Panc1 (cell line): Measurements from ENCODE around the gene ZNF778. TPM values are rescaled to one million over a fixed set of nuclear protein-coding genes. Genes with fewer than 3 reads are reported as not detected.

Experiments
- ATAC-seq: fragments of 200-7000 bp; cut with Tn5 transposase; 2 replicates; pipeline ENCODE4 v1.9.1; 2020; ENCODE audit warnings: mild to moderate bottlenecking, moderate library complexity
- BruUV-seq: library from RNA; stranded (reverse); fragments of 400-500 nt; replicated peaks from 2 replicates; lab custom pipeline; 2021; lab: Mats Ljungman, UMichigan
- CTCF ChIA-PET: fragments of 300-600 bp; sonication (Branson Sonifier 250); formaldehyde crosslinking; loops from one replicate; lab custom pipeline; 2022; ENCODE audit warnings: antibody characterized with exemption; lab: Charles Lee
- POLR2A ChIA-PET: fragments of 300-600 bp; sonication (Branson Sonifier 250); formaldehyde crosslinking; loops from one replicate; lab custom pipeline; 2022; ENCODE audit warnings: antibody characterized with exemption; lab: Charles Lee
- DNase-seq: peaks from one replicate; pipeline ENCODE4 v3.0.0-alpha.2; 2010; ENCODE audit warnings: low read depth, low spot score
- H3K27ac ChIP-seq: 2 replicates; pipeline ENCODE4 v1.5.1; 2011; ENCODE audit warnings: mild to moderate bottlenecking, low read length, inconsistent platforms
- H3K27me3 ChIP-seq: fragments of 200-500 bp; sonication (Bioruptor generic); 2 replicates; pipeline ENCODE4 v1.6.0; 2014; ENCODE audit warnings: low read length, inconsistent platforms; ENCODE audit not compliant: control insufficient read depth, insufficient read depth
- H3K36me3 ChIP-seq: fragments of 200-500 bp; sonication (Bioruptor generic); 2 replicates; pipeline ENCODE4 v1.5.1; 2014; ENCODE audit warnings: inconsistent platforms, mild to moderate bottlenecking, low read length, moderate library complexity; ENCODE audit not compliant: control insufficient read depth, insufficient read depth
- H3K4me1 ChIP-seq: 2 replicates; pipeline ENCODE4 v1.5.1; 2011; ENCODE audit warnings: inconsistent platforms, mild to moderate bottlenecking, low read length, moderate library complexity; ENCODE audit not compliant: control insufficient read depth, insufficient read depth
- H3K4me3 ChIP-seq, 2 experiments: 2 replicates each; pipeline ENCODE4 v1.5.1; 2011 to 2012; ENCODE audit warnings: low read depth in 2 of 2, low read length in 2 of 2, mild to moderate bottlenecking in 2 of 2, inconsistent platforms in 1 of 2, moderate library complexity in 1 of 2
- H3K9me3 ChIP-seq: fragments of 200-500 bp; sonication (Bioruptor generic); 2 replicates; pipeline ENCODE4 v1.5.1; 2014; ENCODE audit warnings: low read depth, mild to moderate bottlenecking, inconsistent platforms, low read length, moderate library complexity; ENCODE audit not compliant: control insufficient read depth, insufficient read depth
- POLR2AphosphoS5 ChIP-seq: IDR thresholded peaks from 2 replicates; pipeline ENCODE4 v1.6.1; 2012; ENCODE audit warnings: mild to moderate bottlenecking, low read depth, low read length, moderate library complexity
- REST ChIP-seq, 2 experiments: IDR thresholded peaks; 2 replicates each; pipeline ENCODE4 v1.6.1; 2011 to 2012; ENCODE audit warnings: low read depth in 2 of 2, control low read depth in 1 of 2, low read length in 1 of 2, mild to moderate bottlenecking in 1 of 2, moderate library complexity in 1 of 2; ENCODE audit not compliant: insufficient read depth in 1 of 2
- SIN3A ChIP-seq: IDR thresholded peaks from 2 replicates; pipeline ENCODE4 v1.6.1; 2012; ENCODE audit warnings: low read depth, mild to moderate bottlenecking, low read length, moderate library complexity, borderline replicate concordance; ENCODE audit not compliant: insufficient read depth
- TCF7L2 ChIP-seq: IDR thresholded peaks from 2 replicates; pipeline ENCODE4 v1.6.1; 2011; ENCODE audit warnings: mild to moderate bottlenecking, low read depth, low read length, inconsistent platforms
- in situ Hi-C: cut with HindIII; loops from 2 replicates; pipeline ENCODE4 v1.10.0; 2016; ENCODE audit warnings: low sequenced_read_pairs, low pct_unique_long_range_greater_than_20kb
- intact Hi-C: fragments of 100-400 bp; cut with micrococcal nuclease; formaldehyde crosslinking; loops from one replicate; pipeline ENCODE4 v1.10.0; 2022; ENCODE audit not compliant: unreplicated experiment
- total RNA-seq: library from RNA; stranded (reverse); gene quantifications from one replicate; pipeline ENCODE4 v1.2.1, GENCODE V29; 2021; ENCODE audit not compliant: unreplicated experiment
- TF ChIP-seq, protein P1 (sequence below): fragments of 450-650 bp; IDR thresholded peaks from 2 replicates; pipeline ENCODE4 v1.5.1; 2017; ENCODE audit warnings: mild to moderate bottlenecking

ZNF778 gene
- total RNA-seq, 1 experiment from 2014 or later, result 15.0 TPM

DNA sequence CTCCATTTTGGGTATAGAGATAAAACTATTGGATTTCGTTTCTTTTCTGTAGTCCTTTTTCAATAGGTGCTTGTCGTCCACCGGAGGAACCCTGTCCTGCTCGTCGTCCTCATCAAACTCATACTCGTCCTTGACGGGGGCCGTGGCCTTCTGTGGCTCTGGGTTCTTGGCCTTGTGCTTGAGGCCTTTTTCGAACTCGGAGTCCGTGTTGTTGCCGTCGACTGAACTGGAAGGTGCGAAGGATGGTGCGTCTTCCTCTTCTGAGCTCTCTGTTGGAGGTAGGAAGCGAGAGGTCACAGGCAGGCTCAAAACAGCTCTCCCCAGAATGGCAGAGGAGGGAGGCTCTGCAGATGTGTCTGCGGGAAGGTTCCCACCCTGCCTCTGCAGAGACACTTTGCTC, 67.9 kb downstream of the ZNF778 start:
- no TSS peak for BruUV-seq
- intact Hi-C loops, result no loop called here
- no peak overlapping the region for H3K4me3 ChIP-seq
- peaks cover 4% of the 10 kb centered on the region for H3K4me1 ChIP-seq
- TF ChIP-seq, protein P1, sequence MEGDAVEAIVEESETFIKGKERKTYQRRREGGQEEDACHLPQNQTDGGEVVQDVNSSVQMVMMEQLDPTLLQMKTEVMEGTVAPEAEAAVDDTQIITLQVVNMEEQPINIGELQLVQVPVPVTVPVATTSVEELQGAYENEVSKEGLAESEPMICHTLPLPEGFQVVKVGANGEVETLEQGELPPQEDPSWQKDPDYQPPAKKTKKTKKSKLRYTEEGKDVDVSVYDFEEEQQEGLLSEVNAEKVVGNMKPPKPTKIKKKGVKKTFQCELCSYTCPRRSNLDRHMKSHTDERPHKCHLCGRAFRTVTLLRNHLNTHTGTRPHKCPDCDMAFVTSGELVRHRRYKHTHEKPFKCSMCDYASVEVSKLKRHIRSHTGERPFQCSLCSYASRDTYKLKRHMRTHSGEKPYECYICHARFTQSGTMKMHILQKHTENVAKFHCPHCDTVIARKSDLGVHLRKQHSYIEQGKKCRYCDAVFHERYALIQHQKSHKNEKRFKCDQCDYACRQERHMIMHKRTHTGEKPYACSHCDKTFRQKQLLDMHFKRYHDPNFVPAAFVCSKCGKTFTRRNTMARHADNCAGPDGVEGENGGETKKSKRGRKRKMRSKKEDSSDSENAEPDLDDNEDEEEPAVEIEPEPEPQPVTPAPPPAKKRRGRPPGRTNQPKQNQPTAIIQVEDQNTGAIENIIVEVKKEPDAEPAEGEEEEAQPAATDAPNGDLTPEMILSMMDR, result no peak
- TF ChIP-seq TCF7L2 (no peak), SIN3A (no peak), POLR2AphosphoS5 (no peak), REST (IDR thresholded peaks at IDR 0.05; ENCODE audit: insufficient read depth in 1 of 2, low read depth in 2 of 2, low read length in 1 of 2) (no peak)
- no peaks in the 10 kb centered on the region for H3K27me3 ChIP-seq
- H3K27ac ChIP-seq, result no peak overlapping the region
- DNase-seq (no peak), ATAC-seq (no peak)
- ChIA-PET POLR2A (interaction anchor here (0.5 kb wide), 1 partner anchor 230 kb away, joined by 4 read pairs; no protein-coding TSS in a partner anchor), CTCF (no interaction called here)
- no peaks in the 10 kb centered on the region for H3K9me3 ChIP-seq
- peaks cover 9% of the 10 kb centered on the region for H3K36me3 ChIP-seq
- in situ Hi-C loops, result no loop called here

GRCh38 chr16:89286096-89286495, 68.6 kb downstream of the ZNF778 start:
- DNase-seq (no peak), ATAC-seq (no peak)
- intact Hi-C loops, result no loop called here
- BruUV-seq, result no TSS peak
- no peak overlapping the region for H3K27ac ChIP-seq
- CTCF ChIA-PET, result no interaction called here
- TF ChIP-seq, protein P1, result no peak
- TF ChIP-seq SIN3A (no peak), POLR2AphosphoS5 (no peak), REST (IDR thresholded peaks at IDR 0.05; ENCODE audit: insufficient read depth in 1 of 2, low read depth in 2 of 2, low read length in 1 of 2) (no peak), TCF7L2 (no peak)
- in situ Hi-C loops, result no loop called here
- POLR2A ChIA-PET, result no interaction called here
- H3K9me3 ChIP-seq, result no peaks in the 10 kb centered on the region
- no peaks in the 10 kb centered on the region for H3K27me3 ChIP-seq
- H3K36me3 ChIP-seq, result peaks cover 9% of the 10 kb centered on the region
- H3K4me1 ChIP-seq, result peaks cover 4% of the 10 kb centered on the region
- no peak overlapping the region for H3K4me3 ChIP-seq

Other genes starting within 250 kb of the ZNF778 start
- 13.7 TPM for gene CBFA2T3, start 240.5 kb upstream of the ZNF778 start, total RNA-seq
- gene ACSF3, start 123.9 kb upstream of the ZNF778 start, total RNA-seq, result 30.8 TPM
- 0.51 TPM for gene CDH15, start 46.0 kb upstream of the ZNF778 start, total RNA-seq
- 4.5 TPM for gene SLC22A31, start 17.2 kb upstream of the ZNF778 start, total RNA-seq